Measurements from ENCODE around the gene SCN7A.

DNA sequence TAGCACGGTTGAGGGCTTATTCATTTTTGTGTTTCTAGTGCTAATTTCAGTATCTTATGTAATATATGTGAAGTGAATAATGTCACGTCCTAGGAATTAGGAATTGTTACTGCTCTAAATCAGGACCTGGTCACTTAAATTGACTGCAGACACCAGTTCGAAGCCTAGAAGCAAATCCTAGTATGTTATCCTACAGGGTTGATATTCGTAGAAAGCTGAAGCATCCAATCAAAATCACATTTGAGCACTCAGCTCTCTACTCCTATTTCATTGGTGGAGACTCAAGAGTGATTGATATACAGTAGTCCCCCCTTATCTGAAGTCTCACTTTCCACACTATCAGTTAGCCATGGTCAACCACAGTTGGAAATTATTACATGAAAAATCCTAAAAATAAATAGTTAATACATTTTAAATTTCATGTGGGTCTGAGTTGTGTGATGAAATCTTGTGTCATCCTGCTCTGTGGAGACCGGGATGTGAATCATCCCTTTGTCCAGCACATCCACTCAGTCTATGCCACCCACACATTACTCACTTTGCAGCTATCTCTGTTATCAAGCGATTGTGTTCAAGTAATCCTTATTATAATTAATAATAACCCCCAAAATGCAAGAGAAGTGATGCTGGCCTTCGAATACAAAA, 83.1 kb downstream of the SCN7A start:
- TF ChIP-seq, protein P1, sequence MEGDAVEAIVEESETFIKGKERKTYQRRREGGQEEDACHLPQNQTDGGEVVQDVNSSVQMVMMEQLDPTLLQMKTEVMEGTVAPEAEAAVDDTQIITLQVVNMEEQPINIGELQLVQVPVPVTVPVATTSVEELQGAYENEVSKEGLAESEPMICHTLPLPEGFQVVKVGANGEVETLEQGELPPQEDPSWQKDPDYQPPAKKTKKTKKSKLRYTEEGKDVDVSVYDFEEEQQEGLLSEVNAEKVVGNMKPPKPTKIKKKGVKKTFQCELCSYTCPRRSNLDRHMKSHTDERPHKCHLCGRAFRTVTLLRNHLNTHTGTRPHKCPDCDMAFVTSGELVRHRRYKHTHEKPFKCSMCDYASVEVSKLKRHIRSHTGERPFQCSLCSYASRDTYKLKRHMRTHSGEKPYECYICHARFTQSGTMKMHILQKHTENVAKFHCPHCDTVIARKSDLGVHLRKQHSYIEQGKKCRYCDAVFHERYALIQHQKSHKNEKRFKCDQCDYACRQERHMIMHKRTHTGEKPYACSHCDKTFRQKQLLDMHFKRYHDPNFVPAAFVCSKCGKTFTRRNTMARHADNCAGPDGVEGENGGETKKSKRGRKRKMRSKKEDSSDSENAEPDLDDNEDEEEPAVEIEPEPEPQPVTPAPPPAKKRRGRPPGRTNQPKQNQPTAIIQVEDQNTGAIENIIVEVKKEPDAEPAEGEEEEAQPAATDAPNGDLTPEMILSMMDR (IDR thresholded peaks at IDR 0.05; ENCODE audit: low read depth, low read length, missing input control): no peak
- TF ChIP-seq, protein P2, sequence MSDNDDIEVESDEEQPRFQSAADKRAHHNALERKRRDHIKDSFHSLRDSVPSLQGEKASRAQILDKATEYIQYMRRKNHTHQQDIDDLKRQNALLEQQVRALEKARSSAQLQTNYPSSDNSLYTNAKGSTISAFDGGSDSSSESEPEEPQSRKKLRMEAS (IDR thresholded peaks at IDR 0.05): no peak
- TF ChIP-seq, protein P3, sequence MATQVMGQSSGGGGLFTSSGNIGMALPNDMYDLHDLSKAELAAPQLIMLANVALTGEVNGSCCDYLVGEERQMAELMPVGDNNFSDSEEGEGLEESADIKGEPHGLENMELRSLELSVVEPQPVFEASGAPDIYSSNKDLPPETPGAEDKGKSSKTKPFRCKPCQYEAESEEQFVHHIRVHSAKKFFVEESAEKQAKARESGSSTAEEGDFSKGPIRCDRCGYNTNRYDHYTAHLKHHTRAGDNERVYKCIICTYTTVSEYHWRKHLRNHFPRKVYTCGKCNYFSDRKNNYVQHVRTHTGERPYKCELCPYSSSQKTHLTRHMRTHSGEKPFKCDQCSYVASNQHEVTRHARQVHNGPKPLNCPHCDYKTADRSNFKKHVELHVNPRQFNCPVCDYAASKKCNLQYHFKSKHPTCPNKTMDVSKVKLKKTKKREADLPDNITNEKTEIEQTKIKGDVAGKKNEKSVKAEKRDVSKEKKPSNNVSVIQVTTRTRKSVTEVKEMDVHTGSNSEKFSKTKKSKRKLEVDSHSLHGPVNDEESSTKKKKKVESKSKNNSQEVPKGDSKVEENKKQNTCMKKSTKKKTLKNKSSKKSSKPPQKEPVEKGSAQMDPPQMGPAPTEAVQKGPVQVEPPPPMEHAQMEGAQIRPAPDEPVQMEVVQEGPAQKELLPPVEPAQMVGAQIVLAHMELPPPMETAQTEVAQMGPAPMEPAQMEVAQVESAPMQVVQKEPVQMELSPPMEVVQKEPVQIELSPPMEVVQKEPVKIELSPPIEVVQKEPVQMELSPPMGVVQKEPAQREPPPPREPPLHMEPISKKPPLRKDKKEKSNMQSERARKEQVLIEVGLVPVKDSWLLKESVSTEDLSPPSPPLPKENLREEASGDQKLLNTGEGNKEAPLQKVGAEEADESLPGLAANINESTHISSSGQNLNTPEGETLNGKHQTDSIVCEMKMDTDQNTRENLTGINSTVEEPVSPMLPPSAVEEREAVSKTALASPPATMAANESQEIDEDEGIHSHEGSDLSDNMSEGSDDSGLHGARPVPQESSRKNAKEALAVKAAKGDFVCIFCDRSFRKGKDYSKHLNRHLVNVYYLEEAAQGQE (IDR thresholded peaks at IDR 0.05): no peak
- TF ChIP-seq, protein P4, sequence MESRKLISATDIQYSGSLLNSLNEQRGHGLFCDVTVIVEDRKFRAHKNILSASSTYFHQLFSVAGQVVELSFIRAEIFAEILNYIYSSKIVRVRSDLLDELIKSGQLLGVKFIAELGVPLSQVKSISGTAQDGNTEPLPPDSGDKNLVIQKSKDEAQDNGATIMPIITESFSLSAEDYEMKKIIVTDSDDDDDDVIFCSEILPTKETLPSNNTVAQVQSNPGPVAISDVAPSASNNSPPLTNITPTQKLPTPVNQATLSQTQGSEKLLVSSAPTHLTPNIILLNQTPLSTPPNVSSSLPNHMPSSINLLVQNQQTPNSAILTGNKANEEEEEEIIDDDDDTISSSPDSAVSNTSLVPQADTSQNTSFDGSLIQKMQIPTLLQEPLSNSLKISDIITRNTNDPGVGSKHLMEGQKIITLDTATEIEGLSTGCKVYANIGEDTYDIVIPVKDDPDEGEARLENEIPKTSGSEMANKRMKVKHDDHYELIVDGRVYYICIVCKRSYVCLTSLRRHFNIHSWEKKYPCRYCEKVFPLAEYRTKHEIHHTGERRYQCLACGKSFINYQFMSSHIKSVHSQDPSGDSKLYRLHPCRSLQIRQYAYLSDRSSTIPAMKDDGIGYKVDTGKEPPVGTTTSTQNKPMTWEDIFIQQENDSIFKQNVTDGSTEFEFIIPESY (IDR thresholded peaks at IDR 0.05): no peak
- TF ChIP-seq TAF1 (conservative IDR thresholded peaks at IDR 0.05): no peak
- TF ChIP-seq RXRA (IDR thresholded peaks at IDR 0.05): no peak
- TF ChIP-seq EGR1 (IDR thresholded peaks at IDR 0.05; ENCODE audit: low read depth in 2 of 2): no peak
